GM12878 (cell line): ENCODE results near the gene DNAH11. TPM values are rescaled to one million over a fixed set of nuclear protein-coding genes. Genes with fewer than 3 reads are reported as not detected.

Experiments used
- BRCA1 ChIP-seq: IDR thresholded peaks from 2 replicates; pipeline ENCODE4 v1.6.1; 2011; ENCODE audit warnings: low read depth, low read length, improper control_type of control experiment
- CBFB ChIP-seq: IDR thresholded peaks from 2 replicates; pipeline ENCODE4 v1.6.1; 2016; ENCODE audit warnings: antibody characterized with exemption, low read depth
- CEBPB ChIP-seq, 2 experiments: fragments of 150-350 bp in 1 of 2; IDR thresholded peaks; 2 replicates each; pipeline ENCODE4 v1.6.1; 2012 to 2014; ENCODE audit warnings: low read depth in 2 of 2, low read length in 2 of 2, borderline replicate concordance in 1 of 2, inconsistent platforms in 1 of 2
- CHD1 ChIP-seq: IDR thresholded peaks from 2 replicates; pipeline ENCODE4 v1.6.1; 2012; ENCODE audit warnings: low read depth, low read length, improper control_type of control experiment
- CHD2 ChIP-seq: IDR thresholded peaks from 2 replicates; pipeline ENCODE4 v1.6.1; 2011; ENCODE audit warnings: low read depth, low read length, improper control_type of control experiment, borderline replicate concordance
- CREM ChIP-seq: IDR thresholded peaks from 2 replicates; pipeline ENCODE4 v1.6.1; 2014; ENCODE audit warnings: antibody characterized with exemption, low read depth
- DPF2 ChIP-seq: fragments of 450-650 bp; IDR thresholded peaks from 2 replicates; pipeline ENCODE4 v1.6.1; 2017; ENCODE audit warnings: mild to moderate bottlenecking
- E2F4 ChIP-seq: IDR thresholded peaks from 2 replicates; pipeline ENCODE4 v1.6.1; 2012; ENCODE audit warnings: low read depth, low read length, improper control_type of control experiment
- FOXK2 ChIP-seq: fragments of 450-650 bp; IDR thresholded peaks from 2 replicates; pipeline ENCODE4 v1.6.1; 2017; ENCODE audit warnings: mild to moderate bottlenecking, moderate library complexity
- HDAC2 ChIP-seq: fragments of 200-600 bp; sonication (generic); IDR thresholded peaks from 2 replicates; pipeline ENCODE4 v1.6.1; 2017
- NFYA ChIP-seq: IDR thresholded peaks from 2 replicates; pipeline ENCODE4 v1.6.1; 2011; ENCODE audit warnings: low read depth, mild to moderate bottlenecking, low read length, improper control_type of control experiment, borderline replicate concordance
- NKRF ChIP-seq: fragments of 450-650 bp; conservative IDR thresholded peaks from 2 replicates; pipeline ENCODE4 v1.6.1; 2017; ENCODE audit warnings: mild to moderate bottlenecking, moderate library complexity
- NRF1 ChIP-seq: conservative IDR thresholded peaks from 2 replicates; pipeline ENCODE4 v1.6.1; 2011; ENCODE audit warnings: mild to moderate bottlenecking, low read depth, low read length, improper control_type of control experiment
- POLR2AphosphoS2 ChIP-seq: IDR thresholded peaks from 2 replicates; pipeline ENCODE4 v1.6.1; 2011; ENCODE audit warnings: low read depth, mild to moderate bottlenecking, low read length, improper control_type of control experiment, moderate library complexity
- RBBP5 ChIP-seq: fragments of 200-600 bp; sonication (generic); conservative IDR thresholded peaks from 2 replicates; pipeline ENCODE4 v1.6.1; 2016
- RCOR1 ChIP-seq: conservative IDR thresholded peaks from 2 replicates; pipeline ENCODE4 v1.6.1; 2012; ENCODE audit warnings: low read depth, low read length, improper control_type of control experiment
- RUNX3 ChIP-seq: IDR thresholded peaks from 2 replicates; pipeline ENCODE4 v1.6.1; 2012; ENCODE audit warnings: low read length, inconsistent platforms
- SP1 ChIP-seq: IDR thresholded peaks from one replicate; pipeline ENCODE4 v1.6.1; 2011; ENCODE audit warnings: low read depth, low read length
- SUPT20H ChIP-seq: IDR thresholded peaks from 2 replicates; pipeline ENCODE4 v1.6.1; 2011; ENCODE audit warnings: low read depth, mild to moderate bottlenecking, low read length, moderate library complexity, borderline replicate concordance; ENCODE audit not compliant: control insufficient read depth
- ZBTB4 ChIP-seq: fragments of 450-650 bp; formaldehyde crosslinking; IDR thresholded peaks from 2 replicates; pipeline ENCODE4 v1.4.0; 2022; ENCODE audit warnings: mild to moderate bottlenecking, moderate library complexity
- ZNF592 ChIP-seq: fragments of 450-650 bp; IDR thresholded peaks from 2 replicates; pipeline ENCODE4 v1.6.1; 2017; ENCODE audit warnings: mild to moderate bottlenecking, moderate library complexity
- polyA plus RNA-seq, 11 experiments: library from polyadenylated mRNA; depleted of rRNA in 4 of 11; unstranded in 6 of 11; stranded (reverse) in 5 of 11; fragments of >200 nt; fragmentation: Nextera tagmentation in 4 of 11; fragmentation: Illumina TruSeq in 1 of 11; extraction: Ambion mirVana in 4 of 11; extraction: Trizol in 1 of 11; gene quantifications; 1 replicate in 1 of 11; 2 replicates in 10 of 11; pipeline versions ENCODE4 v1.2.1 to v1.2.3, GENCODE V29; 2011 to 2016; ENCODE audit warnings: inconsistent platforms in 2 of 11, missing spikeins in 2 of 11, low read depth in 1 of 11
- total RNA-seq, 4 experiments: library from RNA; depleted of rRNA in 3 of 4; stranded (reverse); fragments of >200 nt in 3 of 4; fragmentation: Illumina TruSeq in 1 of 4; extraction: Trizol in 1 of 4; gene quantifications; 2 replicates each; pipeline versions ENCODE4 v1.2.1 to v1.2.3, GENCODE V29; 2013 to 2021

Gene DNAH11
- total and polyA plus RNA-seq, 10 of the 15 experiments (the other 5 are each of a cell fraction or from before 2014, with no cell fraction given) = 0.03 to 0.56 (median 0.10) TPM

GRCh38 chr7:21939136-21939857, 396.5 kb downstream of the DNAH11 start (continued):
- TF ChIP-seq ZNF592 = no peak
- no peak for TF ChIP-seq SUPT20H
- no peak for TF ChIP-seq ZBTB4 (CRISPR knock-in tag)
- TF ChIP-seq CHD1 = no peak
- 0 out of 2 replicates have a peak, but pooled peaks have one; percentile 21 for TF ChIP-seq NKRF
- no peak for TF ChIP-seq NFYA
- TF ChIP-seq E2F4 = no peak
- TF ChIP-seq DPF2 = peak; percentile 96
- TF ChIP-seq CEBPB (IDR thresholded peaks at IDR 0.05; ENCODE audit: borderline replicate concordance in 1 of 2, low read depth in 2 of 2, low read length in 2 of 2) = peak in 1 of 2 experiments; percentile 99; a peak in 1 of 4 replicates
- no peak for TF ChIP-seq HDAC2
- TF ChIP-seq BRCA1 = no peak
- peak; percentile 67; the same call in 1 of the 2 replicates for TF ChIP-seq RBBP5
- TF ChIP-seq FOXK2 = no peak
- TF ChIP-seq SP1 = peak; percentile 72
- TF ChIP-seq CHD2 = 0 out of 2 replicates have a peak, but pooled peaks have one; percentile 65
- TF ChIP-seq CBFB = peak; percentile 93
- TF ChIP-seq CREM = peak; percentile 94
- TF ChIP-seq RUNX3 = peak; percentile 98
- no peak for TF ChIP-seq RCOR1
- TF ChIP-seq POLR2AphosphoS2 = no peak
- no peak for TF ChIP-seq NRF1
